Measurements from ENCODE around the gene NPTXR. TPM values are rescaled to one million over a fixed set of nuclear protein-coding genes. Genes with fewer than 3 reads are reported as not detected.

The NPTXR gene
- total RNA-seq, 2 donors from 2014 or later, result 2.1 to 2.5 TPM

DNA sequence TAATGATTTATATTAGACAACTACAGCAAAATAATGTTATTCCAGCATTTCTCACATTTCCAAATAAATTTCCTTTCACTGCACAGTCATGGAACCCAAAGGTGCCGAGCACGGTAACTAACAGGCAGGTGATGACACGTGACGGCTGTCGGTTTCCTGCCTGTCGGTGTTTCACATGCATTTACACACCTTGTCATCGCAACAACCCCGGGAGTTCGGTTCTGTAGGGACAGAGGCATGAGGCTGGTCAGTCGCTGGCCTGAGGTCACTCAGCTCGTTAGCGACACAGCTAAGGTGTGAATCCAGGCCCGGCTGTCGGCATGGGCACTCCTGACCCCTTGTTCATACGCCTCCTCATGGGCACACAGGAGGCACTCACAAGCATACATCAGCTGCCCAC lies 59.8 kb downstream of the NPTXR start:
- Mint-ChIP-seq H3K4me3 (no peak overlapping the region), H3K36me3 (ENCODE audit: low read depth) (peaks cover 25% of the 10 kb centered on the region), H3K27me3 (ENCODE audit: insufficient read depth) (no peaks in the 10 kb centered on the region), H3K4me1 (peaks cover 1% of the 10 kb centered on the region), H3K9me3 (no peaks in the 10 kb centered on the region), H3K27ac (no peak overlapping the region)
- H3K4me3 ChIP-seq (ENCODE audit: low read length), result no peak overlapping the region
- H3K9me3 ChIP-seq (ENCODE audit: control insufficient read depth, low read length), result no peaks in the 10 kb centered on the region
- no peaks in the 10 kb centered on the region for H3K4me1 ChIP-seq (ENCODE audit: control insufficient read depth, insufficient read depth, low read length)
- H3K9ac ChIP-seq (ENCODE audit: extremely low read depth, low read length, poor library complexity, severe bottlenecking), result no peak overlapping the region
- DNase-seq, result no peak
- H3K27ac ChIP-seq (ENCODE audit: low read depth, low read length), result no peak overlapping the region
- WGBS, 2 experiments (ENCODE audit: insufficient coverage in 1 of 2, insufficient read length in 1 of 2), result 95 to 97% methylated on average over 12 to 15 of the region's 15 CpGs
- H3K27me3 ChIP-seq (ENCODE audit: control insufficient read depth, insufficient read depth, low read length, poor library complexity, severe bottlenecking), result no peaks in the 10 kb centered on the region
- TF ChIP-seq CTCF (conservative IDR thresholded peaks at IDR 0.05), result no peak
- no peaks in the 10 kb centered on the region for H3K36me3 ChIP-seq (ENCODE audit: control insufficient read depth, insufficient read depth, low read length)

GRCh38 chr22:38783095-38783615 lies 60.7 kb downstream of the NPTXR start:
- no peak overlapping the region for H3K4me3 ChIP-seq (ENCODE audit: low read length)
- TF ChIP-seq CTCF (conservative IDR thresholded peaks at IDR 0.05), result no peak
- H3K9ac ChIP-seq (ENCODE audit: extremely low read depth, low read length, poor library complexity, severe bottlenecking), result no peak overlapping the region
- DNase-seq, result no peak
- no peak overlapping the region for H3K27ac Mint-ChIP-seq
- WGBS, 2 experiments (ENCODE audit: insufficient coverage in 1 of 2, insufficient read length in 1 of 2), result 92% methylated on average over 11 of the region's 14 CpGs; no CpG with 5 or more reads in 1 of the 2 experiments
- no peaks in the 10 kb centered on the region for H3K27me3 ChIP-seq (ENCODE audit: control insufficient read depth, insufficient read depth, low read length, poor library complexity, severe bottlenecking)
- no peak overlapping the region for H3K27ac ChIP-seq (ENCODE audit: low read depth, low read length)
- no peaks in the 10 kb centered on the region for H3K27me3 Mint-ChIP-seq (ENCODE audit: insufficient read depth)
- H3K4me1 Mint-ChIP-seq, result peaks cover 1% of the 10 kb centered on the region
- H3K9me3 ChIP-seq (ENCODE audit: control insufficient read depth, low read length), result no peaks in the 10 kb centered on the region
- no peaks in the 10 kb centered on the region for H3K36me3 ChIP-seq (ENCODE audit: control insufficient read depth, insufficient read depth, low read length)
- no peaks in the 10 kb centered on the region for H3K9me3 Mint-ChIP-seq
- no peak overlapping the region for H3K4me3 Mint-ChIP-seq
- H3K4me1 ChIP-seq (ENCODE audit: control insufficient read depth, insufficient read depth, low read length), result no peaks in the 10 kb centered on the region
- peaks cover 26% of the 10 kb centered on the region for H3K36me3 Mint-ChIP-seq (ENCODE audit: low read depth)

GRCh38 chr22:38782402-38783094 lies 61.3 kb downstream of the NPTXR start:
- no peaks in the 10 kb centered on the region for H3K4me1 ChIP-seq (ENCODE audit: control insufficient read depth, insufficient read depth, low read length)
- no peak overlapping the region for H3K4me3 Mint-ChIP-seq
- WGBS, 2 experiments (ENCODE audit: insufficient coverage in 1 of 2, insufficient read length in 1 of 2), result 84 to 86% methylated on average over 12 to 13 of the region's 13 CpGs
- no peak overlapping the region for H3K27ac ChIP-seq (ENCODE audit: low read depth, low read length)
- no peak for DNase-seq
- TF ChIP-seq CTCF (conservative IDR thresholded peaks at IDR 0.05), result no peak
- no peaks in the 10 kb centered on the region for H3K9me3 Mint-ChIP-seq
- no peaks in the 10 kb centered on the region for H3K36me3 ChIP-seq (ENCODE audit: control insufficient read depth, insufficient read depth, low read length)
- H3K9me3 ChIP-seq (ENCODE audit: control insufficient read depth, low read length), result no peaks in the 10 kb centered on the region
- no peak overlapping the region for H3K9ac ChIP-seq (ENCODE audit: extremely low read depth, low read length, poor library complexity, severe bottlenecking)
- no peak overlapping the region for H3K27ac Mint-ChIP-seq
- H3K36me3 Mint-ChIP-seq (ENCODE audit: low read depth), result peaks cover 24% of the 10 kb centered on the region
- H3K4me3 ChIP-seq (ENCODE audit: low read length), result no peak overlapping the region
- no peaks in the 10 kb centered on the region for H3K27me3 ChIP-seq (ENCODE audit: control insufficient read depth, insufficient read depth, low read length, poor library complexity, severe bottlenecking)
- H3K27me3 Mint-ChIP-seq (ENCODE audit: insufficient read depth), result no peaks in the 10 kb centered on the region
- H3K4me1 Mint-ChIP-seq, result peaks cover 1% of the 10 kb centered on the region

Measured in endodermal cell (in vitro differentiated cells).